PC-3 (cell line): ENCODE data around the gene RIPK3. TPM values are rescaled to one million over a fixed set of nuclear protein-coding genes. Genes with fewer than 3 reads are reported as not detected.

Source experiments
- ATAC-seq: fragments of 200-7000 bp; cut with Tn5 transposase; 2 replicates; pipeline ENCODE4 v1.9.1; 2020; ENCODE audit warnings: mild to moderate bottlenecking, moderate library complexity
- BruUV-seq: library from RNA; stranded (reverse); fragments of 400-500 nt; replicated peaks from 2 replicates; lab custom pipeline; 2021; lab: Mats Ljungman, UMichigan
- CTCF ChIA-PET: fragments of 300-600 bp; sonication (Branson Sonifier 250); formaldehyde crosslinking; loops from one replicate; lab custom pipeline; 2022; ENCODE audit warnings: antibody characterized with exemption; lab: Charles Lee
- POLR2A ChIA-PET: fragments of 300-600 bp; sonication (Branson Sonifier 250); formaldehyde crosslinking; loops from one replicate; lab custom pipeline; 2022; ENCODE audit warnings: antibody characterized with exemption; ENCODE audit not compliant: unreplicated experiment; lab: Charles Lee
- DNase-seq: peaks from one replicate; pipeline ENCODE4 v3.0.0-alpha.2; 2015
- H2AFZ ChIP-seq: fragments of 300-600 bp; sonication (generic); 2 replicates; pipeline ENCODE4 v1.6.0; 2016; ENCODE audit warnings: antibody characterized with exemption, low read length
- H3F3A ChIP-seq: fragments of 300-600 bp; sonication (generic); one replicate; pipeline ENCODE4 v1.6.0; 2017; ENCODE audit warnings: antibody characterized with exemption, low read length, control low read depth, mild to moderate bottlenecking; ENCODE audit not compliant: unreplicated experiment
- H3K27ac ChIP-seq: fragments of 300-600 bp; sonication (generic); 2 replicates; pipeline ENCODE4 v1.5.1; 2016; ENCODE audit warnings: mild to moderate bottlenecking, low read length
- H3K27me3 ChIP-seq: fragments of 300-600 bp; sonication (generic); 2 replicates; pipeline ENCODE4 v1.6.1; 2016; ENCODE audit warnings: low read length, mixed read lengths
- H3K36me3 ChIP-seq: fragments of 300-600 bp; sonication (generic); 2 replicates; pipeline ENCODE4 v1.6.1; 2016; ENCODE audit warnings: low read depth, mixed run types, low read length, mixed read lengths
- H3K4me1 ChIP-seq: fragments of 300-600 bp; sonication (generic); 2 replicates; pipeline ENCODE4 v1.5.1; 2016; ENCODE audit warnings: low read length; ENCODE audit not compliant: insufficient read depth
- H3K4me2 ChIP-seq: fragments of 300-600 bp; sonication (generic); 2 replicates; pipeline ENCODE4 v1.6.0; 2016; ENCODE audit warnings: low read length
- H3K4me3 ChIP-seq: fragments of 300-600 bp; sonication (generic); 2 replicates; pipeline ENCODE4 v1.5.1; 2016; ENCODE audit warnings: mild to moderate bottlenecking, low read length, mixed read lengths
- H3K79me2 ChIP-seq: fragments of 300-600 bp; sonication (generic); 2 replicates; pipeline ENCODE4 v1.6.1; 2017; ENCODE audit warnings: low read length, mixed read lengths
- H3K9ac ChIP-seq: fragments of 300-600 bp; sonication (generic); 2 replicates; pipeline ENCODE4 v1.6.0; 2016; ENCODE audit warnings: mild to moderate bottlenecking, low read length
- H3K9me2 ChIP-seq: fragments of 300-600 bp; sonication (generic); replicated peaks from 2 replicates; pipeline ENCODE4 v1.6.1; 2016; ENCODE audit warnings: mixed run types, low read length, mixed read lengths
- H3K9me3 ChIP-seq: fragments of 300-600 bp; sonication (generic); 2 replicates; pipeline ENCODE4 v1.6.1; 2016; ENCODE audit warnings: low read length, mixed read lengths
- H4K20me1 ChIP-seq: fragments of 300-600 bp; sonication (generic); 2 replicates; pipeline ENCODE4 v1.6.1; 2016; ENCODE audit warnings: low read length, mixed read lengths
- CTCF ChIP-seq: fragments of 300-600 bp; sonication (generic); conservative IDR thresholded peaks from 2 replicates; pipeline ENCODE4 v1.5.1; 2017; ENCODE audit warnings: antibody characterized with exemption, low read depth, mild to moderate bottlenecking, low read length
- EZH2 ChIP-seq: fragments of 300-600 bp; sonication (generic); IDR thresholded peaks from one replicate; pipeline ENCODE4 v1.6.1; 2017; ENCODE audit warnings: antibody characterized with exemption, mild to moderate bottlenecking, low read length; ENCODE audit not compliant: unreplicated experiment
- EZH2phosphoT487 ChIP-seq: fragments of 300-600 bp; sonication (generic); IDR thresholded peaks from 2 replicates; pipeline ENCODE4 v1.6.1; 2018; ENCODE audit warnings: mild to moderate bottlenecking, antibody characterized with exemption, low read length, borderline replicate concordance
- intact Hi-C: fragments of 100-400 bp; cut with micrococcal nuclease; formaldehyde crosslinking; loops from 2 replicates; pipeline ENCODE4 v1.9.0; 2023
- total RNA-seq: library from RNA; depleted of rRNA; stranded (reverse); fragments of >200 nt; gene quantifications from 2 replicates; pipeline ENCODE4 v1.2.3, GENCODE V29; 2014

The RIPK3 gene
- total RNA-seq, 1 experiment from 2014 or later: not detected

DNA sequence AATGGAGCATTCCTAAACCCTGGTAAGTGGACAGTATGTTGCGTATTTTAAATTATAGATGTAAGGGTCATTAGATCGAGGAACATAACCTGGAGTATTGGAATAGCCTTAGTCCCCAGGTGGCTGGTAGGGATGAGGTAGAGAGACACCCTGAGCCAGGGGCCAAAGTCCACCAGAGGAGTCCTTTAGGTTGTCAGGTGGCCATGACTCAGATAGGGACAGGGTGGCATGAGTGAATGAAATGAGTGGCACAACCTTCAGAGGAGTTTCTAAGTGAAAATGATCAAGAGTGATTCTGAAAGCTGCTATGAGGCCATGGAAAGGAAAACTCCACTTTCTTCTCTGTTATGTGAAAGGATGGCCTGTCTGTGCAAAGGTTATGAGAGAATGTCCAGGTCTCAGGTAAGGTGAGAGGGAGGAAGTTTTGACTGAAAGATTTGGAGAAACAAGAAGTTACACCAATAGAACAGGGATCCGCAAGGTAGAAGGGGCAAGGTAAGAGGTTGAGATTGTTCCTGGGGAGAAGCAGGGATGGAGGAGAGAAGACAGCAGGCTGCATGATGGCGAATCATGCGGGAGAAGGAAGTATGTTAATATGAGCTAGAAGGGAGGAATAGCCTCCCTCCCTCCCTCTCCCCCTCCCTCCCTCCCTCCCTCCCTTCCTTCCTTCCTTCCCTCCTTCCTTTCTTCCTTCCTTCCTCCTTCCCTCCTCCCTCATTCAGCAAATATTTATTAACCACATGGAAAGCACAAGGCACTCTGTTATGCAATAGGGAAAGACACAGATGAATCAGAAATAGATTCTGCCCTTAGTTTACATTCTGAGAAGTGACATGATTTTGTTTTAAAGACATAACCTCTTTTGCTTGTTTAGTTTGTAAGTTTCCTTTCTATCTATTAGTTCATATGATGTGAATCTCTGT is 14.0 kb upstream of the RIPK3 start:
- TF ChIP-seq CTCF: no peak
- no peak for TF ChIP-seq EZH2
- no peak for TF ChIP-seq EZH2phosphoT487
- no TSS peak for BruUV-seq
- peak; percentile 45 for DNase-seq
- ATAC-seq: peak; percentile 38
- intact Hi-C loops: no loop called here
- Histone ChIP-seq H3K4me1 (peaks cover 8% of the 10 kb centered on the region; the same call in 1 of the 2 replicates), H4K20me1 (no peaks in the 10 kb centered on the region), H2AFZ (no peak overlapping the region), H3K79me2 (no peaks in the 10 kb centered on the region), H3K4me2 (no peak overlapping the region), H3K9ac (no peak overlapping the region), H3K36me3 (no peaks in the 10 kb centered on the region), H3K27ac (0 out of 2 replicates have a peak overlapping the region, but pooled peaks have one; percentile 13), H3F3A (no peaks in the 10 kb centered on the region), H3K4me3 (no peak overlapping the region), H3K27me3 (peaks cover 13% of the 10 kb centered on the region; the same call in 1 of the 2 replicates), H3K9me3 (no peaks in the 10 kb centered on the region), H3K9me2 (no peaks in the 10 kb centered on the region)
- ChIA-PET CTCF (interaction anchor here (0.6 kb wide), 1 partner anchor 25 kb away, joined by 3 read pairs; no protein-coding TSS in a partner anchor), POLR2A (no interaction called here)

DNA sequence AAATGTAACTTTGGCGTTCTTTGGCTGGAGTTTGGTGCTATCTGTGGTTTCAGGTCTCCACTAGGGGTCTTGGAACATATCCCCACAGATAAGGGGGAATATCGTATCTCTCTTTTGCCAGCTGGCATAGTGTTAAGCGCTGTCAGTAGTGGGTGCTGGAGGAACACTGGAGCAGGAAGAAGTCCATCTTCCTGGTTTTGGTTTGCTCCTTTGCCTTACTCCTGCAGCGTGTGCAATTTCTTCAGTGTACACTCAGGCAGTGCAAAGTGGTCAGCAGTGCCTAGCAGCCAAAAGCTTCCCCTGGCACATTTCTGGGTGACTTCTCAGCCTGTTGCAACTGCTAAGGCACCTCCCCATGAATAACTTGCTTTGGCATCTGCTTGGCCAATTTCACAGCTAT is 11.7 kb upstream of the RIPK3 start:
- ChIA-PET POLR2A (no interaction called here), CTCF (no interaction called here)
- TF ChIP-seq EZH2phosphoT487 (no peak), CTCF (peak; percentile 20; the same call in 1 of the 2 replicates), EZH2 (no peak)
- Histone ChIP-seq H3K9me3 (no peaks in the 10 kb centered on the region), H4K20me1 (no peaks in the 10 kb centered on the region), H3K79me2 (no peaks in the 10 kb centered on the region), H3K4me3 (no peak overlapping the region), H3F3A (no peaks in the 10 kb centered on the region), H3K4me2 (no peak overlapping the region), H3K9me2 (no peaks in the 10 kb centered on the region), H3K27me3 (peaks cover 16% of the 10 kb centered on the region; the same call in 1 of the 2 replicates), H3K27ac (no peak overlapping the region), H2AFZ (no peak overlapping the region), H3K9ac (no peak overlapping the region), H3K36me3 (no peaks in the 10 kb centered on the region), H3K4me1 (peaks cover 8% of the 10 kb centered on the region; the same call in 1 of the 2 replicates)
- DNase-seq: peak; percentile 18
- peak; percentile 27; the same call in 1 of the 2 replicates for ATAC-seq
- no TSS peak for BruUV-seq
- intact Hi-C loops: no loop called here
